Kidney (tissue), 14 donors: ENCODE data around the gene RNGTT. TPM values are rescaled to one million over a fixed set of nuclear protein-coding genes. Genes with fewer than 3 reads are reported as not detected.
A peak's percentile ranks its signal among the peaks of the same experiment; 100 is the strongest.

Experiments
- DNase-seq, 5 donors: peaks; one replicate each; pipeline ENCODE4 v3.0.0-alpha.2; 2013 to 2020
- FAIRE-seq: peaks from 2 replicates; lab custom pipeline; 2012; peaks lifted over from hg19 to GRCh38; lab: Jason Lieb, UNC
- H3K27ac ChIP-seq, 2 donors: one replicate each; pipeline ENCODE4 v1.7.0; 2013; ENCODE audit warnings: low read depth in 2 of 2, low read length in 2 of 2, inconsistent platforms in 1 of 2
- H3K27me3 ChIP-seq: one replicate; pipeline ENCODE4 v1.7.1; 2013; ENCODE audit warnings: low read length, inconsistent platforms; ENCODE audit not compliant: control insufficient read depth, insufficient read depth
- H3K36me3 ChIP-seq, 3 donors: one replicate each; pipeline versions ENCODE4 v1.7.0 to v1.7.1; 2013; ENCODE audit warnings: low read length in 3 of 3, control low read depth in 1 of 3, inconsistent platforms in 1 of 3; ENCODE audit not compliant: insufficient read depth in 3 of 3, control insufficient read depth in 2 of 3
- H3K4me1 ChIP-seq, 3 donors: one replicate each; pipeline versions ENCODE4 v1.7.0 to v1.7.1; 2013; ENCODE audit warnings: low read length in 3 of 3, inconsistent platforms in 1 of 3, low read depth in 1 of 3; ENCODE audit not compliant: control insufficient read depth in 2 of 3, insufficient read depth in 2 of 3
- H3K4me3 ChIP-seq, 3 donors: one replicate each; pipeline versions ENCODE4 v1.7.0 to v1.8.1; 2013; ENCODE audit warnings: low read length in 3 of 3, control low read depth in 1 of 3, inconsistent platforms in 1 of 3
- H3K9ac ChIP-seq, 3 donors: one replicate each; pipeline versions ENCODE4 v1.7.0 to v1.7.1; 2013; ENCODE audit warnings: low read length in 3 of 3, control low read depth in 1 of 3, inconsistent platforms in 1 of 3
- H3K9me3 ChIP-seq, 3 donors: one replicate each; pipeline versions ENCODE4 v1.7.0 to v1.7.1; 2013; ENCODE audit warnings: low read length in 3 of 3, control low read depth in 1 of 3, inconsistent platforms in 1 of 3; ENCODE audit not compliant: control insufficient read depth in 2 of 3, insufficient read depth in 1 of 3
- intact Hi-C: fragments of 100-400 bp; cut with DNase I; formaldehyde crosslinking; loops from one replicate; pipeline ENCODE4 v1.11.1; 2022
- polyA plus RNA-seq: library from polyadenylated mRNA; stranded (reverse); fragments of 350-450 nt; fragmentation: Illumina TruSeq; extraction: RNeasy Lipid Tissue Mini Kit (QIAGEN cat#74804); gene quantifications from one replicate; pipeline ENCODE4 v1.2.3, GENCODE V29; 2014; ENCODE audit warnings: low read depth, low replicate concordance; ENCODE audit not compliant: insufficient read depth
- total RNA-seq: library from RNA; stranded (reverse); fragmentation: NEBNext Ultra II Directional; extraction: Animal tissue kit (Norgen Biotek cat#: 25700); gene quantifications from one replicate; pipeline ENCODE4 v1.2.1, GENCODE V29; 2021
- TF ChIP-seq, protein P1 (sequence below): IDR thresholded peaks from 3 replicates; pipeline ENCODE4 v1.5.1; 2012; ENCODE audit warnings: mild to moderate bottlenecking, moderate library complexity, borderline replicate concordance; ENCODE audit not compliant: insufficient read depth; ENCODE audit errors: extremely low read depth
- donor health status: control.
- donor health status: control.
- donor health status: control.
- donor health status: control.
- donor health status: control.
- donor health status: DM: yes; HTN: yes; CAD: no.
- donor health status: Normal renal cell carcinoma (clear cell type).

Gene RNGTT
- total and polyA plus RNA-seq, 2 donors from 2014 or later, result 5.4 to 13.8 TPM

DNA sequence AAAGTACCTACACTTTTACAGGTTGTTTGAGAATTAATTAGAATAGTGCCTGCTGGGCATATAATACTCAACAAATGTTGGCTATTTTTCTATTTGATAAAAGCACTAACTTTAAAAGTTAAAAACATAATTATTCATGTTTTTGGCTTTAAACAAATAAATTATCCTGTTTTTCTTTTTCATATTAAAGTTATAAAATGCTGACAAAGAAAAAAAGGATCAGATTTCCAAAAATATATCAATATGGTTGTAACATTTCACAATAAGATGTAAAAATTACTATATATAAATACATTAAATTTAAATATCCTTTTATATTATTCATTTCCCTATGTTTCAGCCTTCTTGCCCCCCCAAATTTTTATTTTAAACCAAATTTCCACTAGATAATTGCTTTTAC, 312.0 kb downstream of the RNGTT start:
- H3K27me3 ChIP-seq, result no peaks in the 10 kb centered on the region
- intact Hi-C loops, result no loop called here

DNA sequence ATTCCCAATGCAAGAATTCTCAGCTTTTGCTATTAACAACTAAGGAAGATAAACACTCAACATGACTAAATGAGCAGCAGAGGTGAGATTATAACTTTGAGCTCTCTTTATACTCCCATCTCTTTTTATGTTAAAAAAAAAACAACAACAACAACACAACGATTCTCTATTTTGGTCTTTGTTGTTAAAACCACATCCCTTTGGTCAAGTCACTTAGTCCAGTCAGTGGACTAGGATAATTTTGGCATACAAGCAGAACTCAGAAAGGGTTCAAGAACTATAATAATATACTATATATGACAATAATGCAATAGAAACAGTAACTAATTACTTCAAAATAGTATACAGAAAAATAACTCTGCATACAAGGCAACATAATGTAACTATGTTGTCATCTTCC, 312.4 kb downstream of the RNGTT start:
- TF ChIP-seq, protein P1, sequence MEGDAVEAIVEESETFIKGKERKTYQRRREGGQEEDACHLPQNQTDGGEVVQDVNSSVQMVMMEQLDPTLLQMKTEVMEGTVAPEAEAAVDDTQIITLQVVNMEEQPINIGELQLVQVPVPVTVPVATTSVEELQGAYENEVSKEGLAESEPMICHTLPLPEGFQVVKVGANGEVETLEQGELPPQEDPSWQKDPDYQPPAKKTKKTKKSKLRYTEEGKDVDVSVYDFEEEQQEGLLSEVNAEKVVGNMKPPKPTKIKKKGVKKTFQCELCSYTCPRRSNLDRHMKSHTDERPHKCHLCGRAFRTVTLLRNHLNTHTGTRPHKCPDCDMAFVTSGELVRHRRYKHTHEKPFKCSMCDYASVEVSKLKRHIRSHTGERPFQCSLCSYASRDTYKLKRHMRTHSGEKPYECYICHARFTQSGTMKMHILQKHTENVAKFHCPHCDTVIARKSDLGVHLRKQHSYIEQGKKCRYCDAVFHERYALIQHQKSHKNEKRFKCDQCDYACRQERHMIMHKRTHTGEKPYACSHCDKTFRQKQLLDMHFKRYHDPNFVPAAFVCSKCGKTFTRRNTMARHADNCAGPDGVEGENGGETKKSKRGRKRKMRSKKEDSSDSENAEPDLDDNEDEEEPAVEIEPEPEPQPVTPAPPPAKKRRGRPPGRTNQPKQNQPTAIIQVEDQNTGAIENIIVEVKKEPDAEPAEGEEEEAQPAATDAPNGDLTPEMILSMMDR, result no peak

More for the DNA sequence above, 312.0 kb downstream of the RNGTT start:
- H3K4me3 ChIP-seq, result no peak overlapping the region
- FAIRE-seq (peak; percentile 15), DNase-seq (no peak)
- no peak overlapping the region for H3K27ac ChIP-seq
- H3K9me3 ChIP-seq, result no peaks in the 10 kb centered on the region
- no peaks in the 10 kb centered on the region for H3K4me1 ChIP-seq
- H3K36me3 ChIP-seq, result no peaks in the 10 kb centered on the region
- H3K9ac ChIP-seq, result no peak overlapping the region
- TF ChIP-seq, protein P1, result no peak

DNA sequence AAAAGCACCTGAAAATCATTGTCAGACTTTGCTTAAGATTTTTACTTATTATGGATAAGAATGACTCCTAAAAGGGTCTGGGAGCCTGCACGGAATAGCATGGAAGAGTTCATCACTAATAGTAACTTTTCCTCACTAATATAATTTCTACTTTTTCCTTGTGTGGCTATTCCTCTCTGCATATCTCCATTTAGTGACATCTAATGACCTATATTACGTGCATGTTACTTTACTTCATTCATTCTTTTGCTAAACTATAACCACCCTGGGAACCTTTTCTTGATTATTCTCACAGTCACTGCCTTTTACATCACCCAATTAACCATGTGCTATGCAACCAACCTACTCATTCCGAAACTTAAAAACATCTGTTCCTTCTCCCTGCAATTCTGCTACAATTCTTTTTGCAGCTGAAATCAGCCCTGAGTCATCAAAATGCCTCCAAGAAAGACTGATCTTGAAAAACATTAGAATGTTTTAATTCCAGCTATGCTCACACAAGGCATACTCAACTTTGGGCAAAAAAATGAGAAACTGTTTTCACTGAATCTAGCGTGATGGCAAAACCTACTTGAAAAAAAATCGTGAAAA, 313.3 kb downstream of the RNGTT start:
- no peaks in the 10 kb centered on the region for H3K4me1 ChIP-seq
- H3K9ac ChIP-seq, result no peak overlapping the region
- no peak overlapping the region for H3K27ac ChIP-seq
- no peak overlapping the region for H3K4me3 ChIP-seq
- H3K27me3 ChIP-seq, result no peaks in the 10 kb centered on the region
- TF ChIP-seq, protein P1, result no peak
- H3K9me3 ChIP-seq, result no peaks in the 10 kb centered on the region
- DNase-seq, result no peak
- H3K36me3 ChIP-seq, result no peaks in the 10 kb centered on the region
- intact Hi-C loops, result no loop called here
- FAIRE-seq, result no peak

More for the DNA sequence above, 312.4 kb downstream of the RNGTT start:
- Histone ChIP-seq H3K36me3 (no peaks in the 10 kb centered on the region), H3K27me3 (no peaks in the 10 kb centered on the region), H3K4me1 (no peaks in the 10 kb centered on the region), H3K4me3 (no peak overlapping the region), H3K9ac (no peak overlapping the region), H3K27ac (no peak overlapping the region), H3K9me3 (no peaks in the 10 kb centered on the region)
- FAIRE-seq (no peak), DNase-seq (no peak)
- intact Hi-C loops, result no loop called here
